ENCODE measurements around the gene KIAA0825. TPM values are rescaled to one million over a fixed set of nuclear protein-coding genes. Genes with fewer than 3 reads are reported as not detected.

Gene KIAA0825
- total RNA-seq, 1 experiment from 2014 or later, result 0.07 TPM

GRCh38 chr5:94362857-94363256 is 255.5 kb downstream of the KIAA0825 start:
- H3K27ac ChIP-seq (ENCODE audit: low read length), result no peak overlapping the region
- ChIA-PET POLR2A (ENCODE audit: unreplicated experiment) (no interaction called here), CTCF (no interaction called here)
- no peak overlapping the region for H3K4me3 ChIP-seq (ENCODE audit: low read length)
- H3K27me3 ChIP-seq (ENCODE audit: low read length), result no peaks in the 10 kb centered on the region
- H3K79me2 ChIP-seq (ENCODE audit: low read length), result no peaks in the 10 kb centered on the region
- H3K4me2 ChIP-seq (ENCODE audit: low read length), result no peak overlapping the region
- intact Hi-C loops (cut with micrococcal nuclease), result no loop called here
- DNase-seq (no peak), ATAC-seq (no peak)
- no peaks in the 10 kb centered on the region for H3F3A ChIP-seq (ENCODE audit: low read length, unreplicated experiment)
- no peak overlapping the region for H3K9ac ChIP-seq (ENCODE audit: low read length)
- no TSS peak for BruUV-seq (replicated peaks)
- no peaks in the 10 kb centered on the region for H3K36me3 ChIP-seq (ENCODE audit: low read depth, low read length)
- no peaks in the 10 kb centered on the region for H3K9me3 ChIP-seq (ENCODE audit: low read length)
- no peak for TF ChIP-seq CTCF (conservative IDR thresholded peaks at IDR 0.05; ENCODE audit: low read depth, low read length)
- TF ChIP-seq EZH2 (IDR thresholded peaks at IDR 0.05; ENCODE audit: low read length, unreplicated experiment), result no peak
- H3K9me2 ChIP-seq (replicated peaks; ENCODE audit: low read length), result no peaks in the 10 kb centered on the region
- H2AFZ ChIP-seq (ENCODE audit: low read length), result no peak overlapping the region
- no peaks in the 10 kb centered on the region for H4K20me1 ChIP-seq (ENCODE audit: low read length)
- peaks cover 16% of the 10 kb centered on the region for H3K4me1 ChIP-seq (ENCODE audit: insufficient read depth, low read length)

- CTCF ChIA-PET, result no interaction called here
- intact Hi-C loops (cut with micrococcal nuclease), result no loop called here
- H3K4me1 ChIP-seq (ENCODE audit: insufficient read depth, low read length), result peaks cover 8% of the 10 kb centered on the region
- H4K20me1 ChIP-seq (ENCODE audit: low read length), result no peaks in the 10 kb centered on the region
- no peak overlapping the region for H3K9ac ChIP-seq (ENCODE audit: low read length)
- ATAC-seq, result no peak
- H3K36me3 ChIP-seq (ENCODE audit: low read depth, low read length), result no peaks in the 10 kb centered on the region
- H3F3A ChIP-seq (ENCODE audit: low read length, unreplicated experiment), result no peaks in the 10 kb centered on the region
- POLR2A ChIA-PET (ENCODE audit: unreplicated experiment), result no interaction called here
- no peaks in the 10 kb centered on the region for H3K9me3 ChIP-seq (ENCODE audit: low read length)
- H3K27me3 ChIP-seq (ENCODE audit: low read length), result no peaks in the 10 kb centered on the region
- TF ChIP-seq EZH2phosphoT487 (IDR thresholded peaks at IDR 0.05; ENCODE audit: borderline replicate concordance, low read length) (no peak), EZH2 (IDR thresholded peaks at IDR 0.05; ENCODE audit: low read length, unreplicated experiment) (no peak), CTCF (conservative IDR thresholded peaks at IDR 0.05; ENCODE audit: low read depth, low read length) (no peak)
- H3K27ac ChIP-seq (ENCODE audit: low read length), result no peak overlapping the region
- DNase-seq, result peak; percentile 31
- no TSS peak for BruUV-seq (replicated peaks)
- H3K9me2 ChIP-seq (replicated peaks; ENCODE audit: low read length), result no peaks in the 10 kb centered on the region
- H3K4me2 ChIP-seq (ENCODE audit: low read length), result no peak overlapping the region
- H3K79me2 ChIP-seq (ENCODE audit: low read length), result no peaks in the 10 kb centered on the region
- no peak overlapping the region for H2AFZ ChIP-seq (ENCODE audit: low read length)
- H3K4me3 ChIP-seq (ENCODE audit: low read length), result no peak overlapping the region
These were observed 256.3 kb downstream of the KIAA0825 start for GRCh38 chr5:94361832-94362796.

GRCh38 chr5:94361161-94361560 is 257.2 kb downstream of the KIAA0825 start:
- ChIA-PET CTCF (no interaction called here), POLR2A (ENCODE audit: unreplicated experiment) (no interaction called here)
- no peak for DNase-seq
- no peaks in the 10 kb centered on the region for H3K79me2 ChIP-seq (ENCODE audit: low read length)
- TF ChIP-seq EZH2phosphoT487 (IDR thresholded peaks at IDR 0.05; ENCODE audit: borderline replicate concordance, low read length), result no peak
- no peak for TF ChIP-seq EZH2 (IDR thresholded peaks at IDR 0.05; ENCODE audit: low read length, unreplicated experiment)
- no peak for TF ChIP-seq CTCF (conservative IDR thresholded peaks at IDR 0.05; ENCODE audit: low read depth, low read length)
- ATAC-seq, result no peak
- no peak overlapping the region for H3K27ac ChIP-seq (ENCODE audit: low read length)
- intact Hi-C loops (cut with micrococcal nuclease), result no loop called here
- H3K27me3 ChIP-seq (ENCODE audit: low read length), result no peaks in the 10 kb centered on the region
- H4K20me1 ChIP-seq (ENCODE audit: low read length), result no peaks in the 10 kb centered on the region
- no peak overlapping the region for H2AFZ ChIP-seq (ENCODE audit: low read length)
- no peak overlapping the region for H3K4me2 ChIP-seq (ENCODE audit: low read length)
- no peaks in the 10 kb centered on the region for H3F3A ChIP-seq (ENCODE audit: low read length, unreplicated experiment)
- no peak overlapping the region for H3K9ac ChIP-seq (ENCODE audit: low read length)
- H3K9me3 ChIP-seq (ENCODE audit: low read length), result no peaks in the 10 kb centered on the region
- H3K4me1 ChIP-seq (ENCODE audit: insufficient read depth, low read length), result no peaks in the 10 kb centered on the region
- no TSS peak for BruUV-seq (replicated peaks)
- H3K9me2 ChIP-seq (replicated peaks; ENCODE audit: low read length), result no peaks in the 10 kb centered on the region
- no peaks in the 10 kb centered on the region for H3K36me3 ChIP-seq (ENCODE audit: low read depth, low read length)
- H3K4me3 ChIP-seq (ENCODE audit: low read length), result no peak overlapping the region

All from PC-3 (cell line).